Measurements from ENCODE around the gene PRR14. TPM values are rescaled to one million over a fixed set of nuclear protein-coding genes. Genes with fewer than 3 reads are reported as not detected.
"Not testable (repeated sequence)": the region's sequence is repeated elsewhere in the genome, so short reads cannot be mapped to it uniquely, and the experiment has no call there.

The PRR14 gene
- total RNA-seq, 1 donor = 8.0 TPM

DNA sequence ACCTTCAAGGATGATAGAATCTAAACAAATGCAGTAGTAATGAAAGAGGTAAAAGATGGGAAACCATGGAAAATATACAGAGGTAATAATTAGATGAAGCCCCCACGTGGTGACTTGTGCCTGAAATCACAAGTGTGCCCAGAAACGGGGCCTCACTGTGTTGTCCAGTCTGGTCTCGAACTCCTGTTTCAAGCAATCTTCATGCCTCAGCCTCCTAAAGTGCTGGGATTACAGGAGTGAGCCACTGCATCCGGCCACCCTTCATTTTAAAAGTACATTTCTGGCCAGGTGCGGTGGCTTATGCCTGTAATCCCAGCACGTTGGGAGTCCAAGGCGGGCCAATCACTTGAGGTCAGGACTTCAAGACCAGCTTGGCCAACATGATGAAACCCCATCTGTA, 14.2 kb upstream of the PRR14 start:
- TF ChIP-seq, protein P1, sequence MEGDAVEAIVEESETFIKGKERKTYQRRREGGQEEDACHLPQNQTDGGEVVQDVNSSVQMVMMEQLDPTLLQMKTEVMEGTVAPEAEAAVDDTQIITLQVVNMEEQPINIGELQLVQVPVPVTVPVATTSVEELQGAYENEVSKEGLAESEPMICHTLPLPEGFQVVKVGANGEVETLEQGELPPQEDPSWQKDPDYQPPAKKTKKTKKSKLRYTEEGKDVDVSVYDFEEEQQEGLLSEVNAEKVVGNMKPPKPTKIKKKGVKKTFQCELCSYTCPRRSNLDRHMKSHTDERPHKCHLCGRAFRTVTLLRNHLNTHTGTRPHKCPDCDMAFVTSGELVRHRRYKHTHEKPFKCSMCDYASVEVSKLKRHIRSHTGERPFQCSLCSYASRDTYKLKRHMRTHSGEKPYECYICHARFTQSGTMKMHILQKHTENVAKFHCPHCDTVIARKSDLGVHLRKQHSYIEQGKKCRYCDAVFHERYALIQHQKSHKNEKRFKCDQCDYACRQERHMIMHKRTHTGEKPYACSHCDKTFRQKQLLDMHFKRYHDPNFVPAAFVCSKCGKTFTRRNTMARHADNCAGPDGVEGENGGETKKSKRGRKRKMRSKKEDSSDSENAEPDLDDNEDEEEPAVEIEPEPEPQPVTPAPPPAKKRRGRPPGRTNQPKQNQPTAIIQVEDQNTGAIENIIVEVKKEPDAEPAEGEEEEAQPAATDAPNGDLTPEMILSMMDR (IDR thresholded peaks at IDR 0.05; ENCODE audit: extremely low read depth, low read depth, low read length) = no peak
- H3K4me3 ChIP-seq (ENCODE audit: insufficient read depth, low read length) = no peak overlapping the region
- no peaks in the 10 kb centered on the region for H3K9me3 ChIP-seq (ENCODE audit: low read depth, low read length)
- no peak overlapping the region for H2AFZ ChIP-seq (ENCODE audit: low read length)
- H3K27ac ChIP-seq (ENCODE audit: low read depth, low read length) = no peak overlapping the region
- H3K27me3 ChIP-seq (ENCODE audit: insufficient read depth, low read length) = no peaks in the 10 kb centered on the region
- DNase-seq (ENCODE audit: insufficient read length, low spot score, missing footprints) = no peak
- peaks cover 12% of the 10 kb centered on the region for H3K4me1 ChIP-seq (ENCODE audit: insufficient read depth, low read length)
- no peak overlapping the region for H3K4me2 ChIP-seq (ENCODE audit: insufficient read depth, low read length)
- no peaks in the 10 kb centered on the region for H4K20me1 ChIP-seq (ENCODE audit: insufficient read depth, low read length)
- no peaks in the 10 kb centered on the region for H3K36me3 ChIP-seq (ENCODE audit: insufficient read depth, low read length)
- peaks cover 4% of the 10 kb centered on the region for H3K79me2 ChIP-seq (ENCODE audit: insufficient read depth, low read length)

- H3K4me2 ChIP-seq (ENCODE audit: insufficient read depth, low read length); H3K36me3 ChIP-seq (ENCODE audit: insufficient read depth, low read length); H3K4me3 ChIP-seq (ENCODE audit: insufficient read depth, low read length); H3K79me2 ChIP-seq (ENCODE audit: insufficient read depth, low read length); H3K27me3 ChIP-seq (ENCODE audit: insufficient read depth, low read length); H3K27ac ChIP-seq (ENCODE audit: low read depth, low read length); H2AFZ ChIP-seq (ENCODE audit: low read length); DNase-seq (ENCODE audit: insufficient read length, low spot score, missing footprints); H4K20me1 ChIP-seq (ENCODE audit: insufficient read depth, low read length); H3K9me3 ChIP-seq (ENCODE audit: low read depth, low read length): not testable (repeated sequence)
- H3K4me1 ChIP-seq (ENCODE audit: insufficient read depth, low read length) = peaks cover 12% of the 10 kb centered on the region
Measured at GRCh38 chr16:30637139-30637538, 13.6 kb upstream of the PRR14 start.

DNA sequence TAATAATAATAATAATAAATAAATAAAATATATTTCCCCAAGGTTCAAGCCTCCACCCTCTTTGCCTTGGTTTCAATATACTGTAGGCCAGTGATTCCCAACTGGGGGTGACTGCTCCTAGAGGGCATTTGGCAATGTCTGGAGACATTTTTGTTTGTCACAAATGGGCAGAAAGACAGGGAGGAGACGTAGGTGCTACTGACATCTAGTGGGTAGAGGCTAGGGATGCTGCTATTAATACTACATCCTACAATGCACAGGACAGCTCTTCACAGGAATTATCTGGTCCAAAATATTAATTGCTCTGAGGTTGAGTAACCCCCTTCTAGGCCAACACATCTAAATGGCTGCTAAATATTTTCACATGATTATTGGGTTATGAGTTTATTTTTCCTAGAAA, 12.8 kb upstream of the PRR14 start:
- Histone ChIP-seq H3K36me3 (ENCODE audit: insufficient read depth, low read length) (no peaks in the 10 kb centered on the region), H3K9me3 (ENCODE audit: low read depth, low read length) (no peaks in the 10 kb centered on the region), H2AFZ (ENCODE audit: low read length) (no peak overlapping the region), H3K27ac (ENCODE audit: low read depth, low read length) (no peak overlapping the region), H3K27me3 (ENCODE audit: insufficient read depth, low read length) (no peaks in the 10 kb centered on the region), H3K79me2 (ENCODE audit: insufficient read depth, low read length) (peaks cover 4% of the 10 kb centered on the region), H3K4me2 (ENCODE audit: insufficient read depth, low read length) (no peak overlapping the region), H3K4me1 (ENCODE audit: insufficient read depth, low read length) (peaks cover 12% of the 10 kb centered on the region), H3K4me3 (ENCODE audit: insufficient read depth, low read length) (no peak overlapping the region), H4K20me1 (ENCODE audit: insufficient read depth, low read length) (no peaks in the 10 kb centered on the region)
- TF ChIP-seq, protein P1 (IDR thresholded peaks at IDR 0.05; ENCODE audit: extremely low read depth, low read depth, low read length) = peak; percentile 63
- no peak for DNase-seq (ENCODE audit: insufficient read length, low spot score, missing footprints)

DNA sequence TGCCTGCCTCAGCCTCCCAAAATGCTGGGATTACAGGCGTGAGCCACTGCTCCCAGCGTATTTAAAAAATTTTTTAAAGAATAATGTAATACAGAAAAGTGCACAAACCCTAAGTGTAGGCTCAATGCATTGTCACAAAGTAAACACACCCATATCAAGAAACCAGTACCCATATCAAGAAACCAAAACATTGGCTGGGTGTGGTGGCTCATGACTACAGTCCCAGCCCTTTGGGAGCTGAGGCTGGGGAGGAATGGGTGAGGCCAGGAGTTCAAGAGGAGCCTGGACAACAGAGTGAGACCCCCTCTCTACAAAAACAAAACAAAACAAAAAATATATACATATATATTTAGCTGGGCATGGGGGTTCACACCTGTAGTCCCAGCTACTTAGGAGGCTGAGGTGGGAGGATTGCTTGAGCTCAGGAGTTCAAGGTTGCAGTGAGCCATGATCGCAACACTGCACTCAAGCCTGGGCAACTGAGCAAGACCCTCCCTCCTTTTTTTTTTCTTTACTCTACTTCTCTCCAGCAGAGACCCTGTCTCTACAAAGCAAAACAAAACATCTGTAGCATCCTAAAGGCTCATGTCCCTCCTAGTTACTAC, 9.3 kb upstream of the PRR14 start:
- H3K27ac ChIP-seq (ENCODE audit: low read depth, low read length) = no peak overlapping the region
- H3K4me1 ChIP-seq (ENCODE audit: insufficient read depth, low read length) = no peaks in the 10 kb centered on the region
- DNase-seq (ENCODE audit: insufficient read length, low spot score, missing footprints) = no peak
- no peaks in the 10 kb centered on the region for H3K36me3 ChIP-seq (ENCODE audit: insufficient read depth, low read length)
- H3K27me3 ChIP-seq (ENCODE audit: insufficient read depth, low read length) = peaks cover 3% of the 10 kb centered on the region
- H3K4me2 ChIP-seq (ENCODE audit: insufficient read depth, low read length) = no peak overlapping the region
- no peaks in the 10 kb centered on the region for H3K79me2 ChIP-seq (ENCODE audit: insufficient read depth, low read length)
- no peaks in the 10 kb centered on the region for H4K20me1 ChIP-seq (ENCODE audit: insufficient read depth, low read length)
- TF ChIP-seq, protein P1 (IDR thresholded peaks at IDR 0.05; ENCODE audit: extremely low read depth, low read depth, low read length) = no peak
- no peaks in the 10 kb centered on the region for H3K9me3 ChIP-seq (ENCODE audit: low read depth, low read length)
- H3K4me3 ChIP-seq (ENCODE audit: insufficient read depth, low read length) = no peak overlapping the region
- H2AFZ ChIP-seq (ENCODE audit: low read length) = no peak overlapping the region
